PFSK-1 (cell line): Measurements from ENCODE around the gene MRPL55.

ENCODE experiments used
- FOXP2 ChIP-seq: optimal IDR thresholded peaks from 2 replicates; pipeline ENCODE3; 2011; ENCODE audit warnings: borderline replicate concordance, control low read depth, inconsistent platforms; ENCODE audit not compliant: insufficient read depth; ENCODE audit errors: extremely low read length, extremely low read depth
- POLR2AphosphoS5 ChIP-seq: IDR thresholded peaks from 2 replicates; pipeline ENCODE4 v1.6.1; 2012; ENCODE audit warnings: low read depth, mild to moderate bottlenecking, control low read depth, low read length, moderate library complexity
- TAF1 ChIP-seq: IDR thresholded peaks from 2 replicates; pipeline ENCODE4 v1.6.1; 2012; ENCODE audit warnings: low read length, control low read depth, borderline replicate concordance; ENCODE audit not compliant: insufficient read depth

- no peak for TF ChIP-seq POLR2AphosphoS5
- no peak for TF ChIP-seq TAF1
- no peak for TF ChIP-seq FOXP2
These were observed 38.7 kb upstream of the MRPL55 start for GRCh38 chr1:228147768-228148167.
